Mesothelial cell of epicardium (in vitro differentiated cells): Measurements from ENCODE around the gene TMEM163. TPM values are rescaled to one million over a fixed set of nuclear protein-coding genes. Genes with fewer than 3 reads are reported as not detected.

ENCODE experiments used
- DNase-seq, 2 experiments: peaks; one replicate each; pipeline ENCODE4 v3.0.0; 2021; ENCODE audit warnings: low spot score in 2 of 2; ENCODE audit not compliant: unreplicated experiment in 2 of 2
- H3K27ac Mint-ChIP-seq: 2 replicates; pipeline ENCODE4 v1.8.0; 2021; ENCODE audit warnings: mixed read lengths
- H3K27me3 Mint-ChIP-seq: 2 replicates; pipeline ENCODE4 v1.8.0; 2021; ENCODE audit warnings: low read depth, mixed read lengths
- H3K36me3 Mint-ChIP-seq: 2 replicates; pipeline ENCODE4 v1.8.0; 2021; ENCODE audit warnings: mixed read lengths
- H3K4me1 Mint-ChIP-seq: 2 replicates; pipeline ENCODE4 v1.8.0; 2021; ENCODE audit warnings: mixed read lengths
- H3K4me3 Mint-ChIP-seq: 2 replicates; pipeline ENCODE4 v1.8.0; 2021; ENCODE audit warnings: mild to moderate bottlenecking, moderate library complexity, mixed read lengths
- H3K9me3 Mint-ChIP-seq: 2 replicates; pipeline ENCODE4 v1.8.0; 2021; ENCODE audit warnings: mixed read lengths
- CTCF ChIP-seq: fragments of 200-600 bp; sonication (generic); IDR thresholded peaks from one replicate; pipeline ENCODE4 v1.5.0; 2021; ENCODE audit warnings: antibody characterized with exemption; ENCODE audit not compliant: unreplicated experiment
- total RNA-seq: library from RNA; stranded (reverse); gene quantifications from 3 replicates; pipeline ENCODE4 v1.2.1, GENCODE V29; 2021

Gene TMEM163
- total RNA-seq, 1 donor from 2014 or later, result 0.47 TPM

GRCh38 chr2:134426721-134427120 lies 292.1 kb downstream of the TMEM163 start:
- Mint-ChIP-seq H3K4me1 (no peaks in the 10 kb centered on the region), H3K4me3 (no peak overlapping the region), H3K36me3 (peaks cover 3% of the 10 kb centered on the region), H3K27me3 (no peaks in the 10 kb centered on the region), H3K9me3 (no peaks in the 10 kb centered on the region), H3K27ac (no peak overlapping the region)
- DNase-seq, result no peak
- no peak for TF ChIP-seq CTCF

GRCh38 chr2:134425724-134426496 lies 292.9 kb downstream of the TMEM163 start:
- no peak for DNase-seq
- Mint-ChIP-seq H3K27ac (no peak overlapping the region), H3K36me3 (peaks cover 3% of the 10 kb centered on the region), H3K9me3 (no peaks in the 10 kb centered on the region), H3K4me1 (no peaks in the 10 kb centered on the region), H3K27me3 (no peaks in the 10 kb centered on the region), H3K4me3 (no peak overlapping the region)
- TF ChIP-seq CTCF, result no peak

GRCh38 chr2:134421556-134422328 lies 297.1 kb downstream of the TMEM163 start:
- Mint-ChIP-seq H3K4me1 (no peaks in the 10 kb centered on the region), H3K27ac (no peak overlapping the region), H3K9me3 (no peaks in the 10 kb centered on the region), H3K36me3 (peaks cover 3% of the 10 kb centered on the region), H3K27me3 (no peaks in the 10 kb centered on the region), H3K4me3 (no peak overlapping the region)
- DNase-seq, result no peak
- no peak for TF ChIP-seq CTCF

GRCh38 chr2:134420920-134421319 lies 297.9 kb downstream of the TMEM163 start:
- Mint-ChIP-seq H3K36me3 (peaks cover 3% of the 10 kb centered on the region), H3K9me3 (no peaks in the 10 kb centered on the region), H3K27me3 (no peaks in the 10 kb centered on the region), H3K27ac (no peak overlapping the region), H3K4me3 (no peak overlapping the region), H3K4me1 (no peaks in the 10 kb centered on the region)
- DNase-seq, result no peak
- no peak for TF ChIP-seq CTCF

- H3K9me3 Mint-ChIP-seq, result no peaks in the 10 kb centered on the region
- DNase-seq, result no peak
- no peak overlapping the region for H3K27ac Mint-ChIP-seq
- no peak for TF ChIP-seq CTCF
- H3K27me3 Mint-ChIP-seq, result no peaks in the 10 kb centered on the region
- no peaks in the 10 kb centered on the region for H3K4me1 Mint-ChIP-seq
- H3K4me3 Mint-ChIP-seq, result no peak overlapping the region
- peaks cover 3% of the 10 kb centered on the region for H3K36me3 Mint-ChIP-seq
These were observed 298.5 kb downstream of the TMEM163 start for GRCh38 chr2:134420259-134420658.
